Measurements from ENCODE around the gene HECW1. TPM values are rescaled to one million over a fixed set of nuclear protein-coding genes. Genes with fewer than 3 reads are reported as not detected.
"Not testable (repeated sequence)": the region's sequence is repeated elsewhere in the genome, so short reads cannot be mapped to it uniquely, and the experiment has no call there.

Gene HECW1
- total RNA-seq, 3 donors from 2014 or later = 0.48 to 1.9 (median 0.66) TPM

DNA sequence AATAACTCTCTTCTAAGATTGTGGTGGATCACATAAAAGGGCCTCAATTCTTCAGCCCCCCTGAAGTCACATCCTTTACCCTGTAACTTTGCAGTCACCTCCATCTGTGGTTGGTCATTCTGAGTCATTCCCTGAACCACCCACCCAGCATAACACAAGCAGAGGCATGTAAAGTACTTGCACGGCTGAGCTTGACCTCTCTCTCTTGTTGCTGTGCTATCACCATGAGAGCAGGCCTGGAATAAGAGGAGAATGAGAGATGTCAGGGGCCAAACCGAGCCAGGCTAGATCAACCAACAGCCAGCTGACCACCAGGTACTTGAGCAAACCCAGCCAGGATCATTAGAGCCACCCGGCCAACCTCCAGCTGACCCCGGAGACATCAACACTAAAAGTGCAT, 457.0 kb downstream of the HECW1 start:
- Histone ChIP-seq H3K27ac (peak overlapping the region in 1 of 2 donors; percentile 73), H3K4me1 (no peaks in the 10 kb centered on the region), H3K27me3 (no peaks in the 10 kb centered on the region), H3K36me3 (no peaks in the 10 kb centered on the region), H3K9me3 (no peaks in the 10 kb centered on the region), H3K4me3 (no peak overlapping the region)
- TF ChIP-seq CTCF (IDR thresholded peaks at IDR 0.05) = no peak
- TF ChIP-seq POLR2A (IDR thresholded peaks at IDR 0.05) = no peak
- no peak for TF ChIP-seq POLR2AphosphoS5 (IDR thresholded peaks at IDR 0.05)
- intact Hi-C loops (cut with DNase I; ENCODE audit: low total_unique reads) = no loop called here
- no peak for DNase-seq (ENCODE audit: low spot score in 2 of 2)

GRCh38 chr7:43570688-43571365, 458.4 kb downstream of the HECW1 start:
- Histone ChIP-seq H3K27me3 (no peaks in the 10 kb centered on the region), H3K4me1 (no peaks in the 10 kb centered on the region), H3K36me3 (no peaks in the 10 kb centered on the region), H3K4me3 (no peak overlapping the region), H3K27ac (no peak overlapping the region), H3K9me3 (no peaks in the 10 kb centered on the region)
- DNase-seq (ENCODE audit: low spot score in 2 of 2) = no peak
- TF ChIP-seq POLR2AphosphoS5 (IDR thresholded peaks at IDR 0.05) (no peak), POLR2A (IDR thresholded peaks at IDR 0.05) (no peak), CTCF (IDR thresholded peaks at IDR 0.05) (no peak)
- intact Hi-C loops (cut with DNase I; ENCODE audit: low total_unique reads) = no loop called here

DNA sequence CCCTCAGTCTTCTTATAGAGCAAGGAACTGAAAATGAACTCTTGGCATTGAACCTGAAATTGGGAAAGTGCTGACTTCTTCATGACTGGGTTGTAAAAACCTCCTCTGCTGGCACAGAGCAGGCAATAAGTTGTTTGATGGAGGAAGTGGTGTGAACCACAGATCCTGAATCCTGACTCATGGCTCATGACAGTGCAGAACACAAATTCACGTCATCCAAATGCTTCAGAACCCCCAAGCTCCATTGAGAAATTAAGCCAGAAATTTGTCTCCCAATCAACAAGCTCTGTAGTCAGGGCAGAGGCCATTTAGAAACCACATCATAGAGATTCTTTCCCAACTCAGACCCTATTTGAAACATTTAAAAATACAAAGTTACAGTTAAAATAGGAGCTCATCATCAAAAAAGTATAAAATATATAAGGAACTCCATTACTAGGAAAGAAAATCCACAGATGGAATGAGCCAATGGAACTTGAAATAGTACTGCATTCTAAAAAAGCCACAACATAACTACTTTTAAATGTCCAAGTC, 460.1 kb downstream of the HECW1 start:
- Histone ChIP-seq H3K9me3 (no peaks in the 10 kb centered on the region), H3K27ac (peak overlapping the region in 1 of 2 donors; percentile 48), H3K27me3 (no peaks in the 10 kb centered on the region), H3K4me1 (no peaks in the 10 kb centered on the region), H3K4me3 (no peak overlapping the region), H3K36me3 (no peaks in the 10 kb centered on the region)
- peak in 1 of 2 donors; percentile 81 for DNase-seq (ENCODE audit: low spot score in 2 of 2)
- TF ChIP-seq CTCF (IDR thresholded peaks at IDR 0.05) = no peak
- TF ChIP-seq POLR2AphosphoS5 (IDR thresholded peaks at IDR 0.05) = peak in 1 of 3 donors; percentile 46
- TF ChIP-seq POLR2A (IDR thresholded peaks at IDR 0.05) = no peak
- intact Hi-C loops (cut with DNase I; ENCODE audit: low total_unique reads) = no loop called here

DNA sequence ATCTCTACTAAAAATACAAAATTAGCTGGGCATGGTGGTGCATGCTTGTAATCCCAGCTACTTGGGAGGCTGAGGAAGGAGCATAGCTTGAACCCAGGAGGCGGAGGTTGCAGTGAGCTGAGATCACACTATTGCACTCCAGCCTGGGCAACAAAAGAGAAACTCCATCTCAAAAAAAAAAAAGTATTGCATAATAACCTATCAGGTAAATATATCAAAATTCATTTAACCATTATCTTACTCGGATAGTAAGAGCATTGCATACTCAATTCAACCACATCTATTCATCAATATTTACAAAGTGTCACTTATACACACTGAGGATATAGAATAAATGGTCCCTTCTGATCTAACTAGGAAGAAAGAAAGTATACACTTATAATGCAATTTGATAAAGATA, 461.4 kb downstream of the HECW1 start:
- H3K4me1 ChIP-seq; intact Hi-C loops (cut with DNase I; ENCODE audit: low total_unique reads); H3K36me3 ChIP-seq; DNase-seq (ENCODE audit: low spot score in 2 of 2); H3K27me3 ChIP-seq; H3K9me3 ChIP-seq; H3K4me3 ChIP-seq; H3K27ac ChIP-seq: not testable (repeated sequence)

DNA sequence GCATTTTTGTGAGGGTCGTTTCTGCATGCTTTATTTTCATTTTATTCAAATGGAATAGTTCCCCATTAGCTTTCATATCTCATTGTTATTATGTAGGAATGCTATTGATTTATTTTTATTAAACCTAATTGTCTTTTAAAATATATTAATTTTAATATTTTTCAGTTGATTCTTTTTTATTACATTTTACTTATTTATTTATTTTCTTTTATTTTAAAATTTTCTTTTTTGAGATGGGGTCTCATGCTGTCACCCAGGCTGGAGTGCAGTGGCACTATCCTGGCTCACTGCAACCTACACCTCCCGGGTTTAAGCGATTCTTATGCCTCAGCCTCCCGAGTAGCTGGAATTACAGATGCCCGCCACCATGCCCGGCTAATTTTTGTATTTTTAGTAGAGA, 463.1 kb downstream of the HECW1 start:
- no peaks in the 10 kb centered on the region for H3K27me3 ChIP-seq
- no peaks in the 10 kb centered on the region for H3K9me3 ChIP-seq
- intact Hi-C loops (cut with DNase I; ENCODE audit: low total_unique reads) = no loop called here
- no peak for DNase-seq (ENCODE audit: low spot score in 2 of 2)
- no peak overlapping the region for H3K4me3 ChIP-seq
- no peak overlapping the region for H3K27ac ChIP-seq
- H3K36me3 ChIP-seq = no peaks in the 10 kb centered on the region
- no peak for TF ChIP-seq CTCF (IDR thresholded peaks at IDR 0.05)
- no peak for TF ChIP-seq POLR2AphosphoS5 (IDR thresholded peaks at IDR 0.05)
- no peaks in the 10 kb centered on the region for H3K4me1 ChIP-seq

Data from breast epithelium (tissue), 4 donors.